Parathyroid adenoma (tissue), 2 donors: Measurements from ENCODE around the gene MBNL1.

ENCODE experiments used
- H2AFZ ChIP-seq: fragments of 300-600 bp; sonication (generic); one replicate; pipeline ENCODE4 v1.7.0; 2017; ENCODE audit warnings: antibody characterized with exemption, mild to moderate bottlenecking
- H3K27ac ChIP-seq: fragments of 300-600 bp; sonication (generic); one replicate; pipeline ENCODE4 v1.7.0; 2017
- H3K27me3 ChIP-seq: fragments of 300-600 bp; sonication (generic); one replicate; pipeline ENCODE4 v1.7.0; 2017; ENCODE audit warnings: low read length; ENCODE audit not compliant: control insufficient read depth, insufficient read depth
- H3K36me3 ChIP-seq: fragments of 300-600 bp; sonication (generic); one replicate; pipeline ENCODE4 v1.7.0; 2017; ENCODE audit warnings: low read length; ENCODE audit not compliant: control insufficient read depth, insufficient read depth
- H3K4me1 ChIP-seq: fragments of 300-600 bp; sonication (generic); one replicate; pipeline ENCODE4 v1.7.0; 2017; ENCODE audit warnings: control low read depth
- H3K4me2 ChIP-seq: fragments of 300-600 bp; sonication (generic); one replicate; pipeline ENCODE4 v1.7.0; 2017; ENCODE audit warnings: low read length
- H3K4me3 ChIP-seq: fragments of 300-600 bp; sonication (generic); one replicate; pipeline ENCODE4 v1.7.0; 2017; ENCODE audit warnings: low read depth, low read length
- H3K79me2 ChIP-seq: fragments of 300-600 bp; sonication (generic); one replicate; pipeline ENCODE4 v1.7.0; 2017; ENCODE audit warnings: control low read depth
- H3K9ac ChIP-seq: fragments of 300-600 bp; sonication (generic); one replicate; pipeline ENCODE4 v1.7.0; 2017; ENCODE audit warnings: mild to moderate bottlenecking
- H3K9me3 ChIP-seq: fragments of 300-600 bp; sonication (generic); one replicate; pipeline ENCODE4 v1.7.0; 2017; ENCODE audit warnings: low read length; ENCODE audit not compliant: control insufficient read depth
- TF ChIP-seq, protein P1 (sequence below): fragments of 300-600 bp; sonication (generic); IDR thresholded peaks from one replicate; pipeline ENCODE4 v1.7.0; 2017; ENCODE audit warnings: antibody characterized with exemption, mild to moderate bottlenecking
- donor health status: primary hyperparathyroidism.

Gene MBNL1

DNA sequence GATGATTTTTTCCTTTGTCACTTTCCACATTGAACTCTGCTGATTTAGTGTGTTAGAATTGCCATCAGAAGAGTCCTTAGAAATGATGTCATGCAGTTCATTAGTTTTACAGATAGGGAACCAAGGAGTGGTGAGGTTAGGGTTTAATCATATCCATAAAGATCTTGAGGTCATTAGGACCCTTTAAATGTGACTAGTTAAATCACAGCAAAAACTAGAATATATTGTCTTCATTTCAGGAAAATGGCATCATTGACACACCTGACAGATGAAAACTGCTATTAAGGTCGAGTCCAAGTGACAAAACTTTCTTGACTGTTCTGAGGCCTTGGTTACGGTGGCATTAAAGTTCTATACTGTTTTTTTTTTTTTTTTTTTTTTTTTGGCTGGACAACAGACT lies 50.5 kb downstream of the MBNL1 start:
- no peak overlapping the region for H3K4me3 ChIP-seq
- TF ChIP-seq, protein P1, sequence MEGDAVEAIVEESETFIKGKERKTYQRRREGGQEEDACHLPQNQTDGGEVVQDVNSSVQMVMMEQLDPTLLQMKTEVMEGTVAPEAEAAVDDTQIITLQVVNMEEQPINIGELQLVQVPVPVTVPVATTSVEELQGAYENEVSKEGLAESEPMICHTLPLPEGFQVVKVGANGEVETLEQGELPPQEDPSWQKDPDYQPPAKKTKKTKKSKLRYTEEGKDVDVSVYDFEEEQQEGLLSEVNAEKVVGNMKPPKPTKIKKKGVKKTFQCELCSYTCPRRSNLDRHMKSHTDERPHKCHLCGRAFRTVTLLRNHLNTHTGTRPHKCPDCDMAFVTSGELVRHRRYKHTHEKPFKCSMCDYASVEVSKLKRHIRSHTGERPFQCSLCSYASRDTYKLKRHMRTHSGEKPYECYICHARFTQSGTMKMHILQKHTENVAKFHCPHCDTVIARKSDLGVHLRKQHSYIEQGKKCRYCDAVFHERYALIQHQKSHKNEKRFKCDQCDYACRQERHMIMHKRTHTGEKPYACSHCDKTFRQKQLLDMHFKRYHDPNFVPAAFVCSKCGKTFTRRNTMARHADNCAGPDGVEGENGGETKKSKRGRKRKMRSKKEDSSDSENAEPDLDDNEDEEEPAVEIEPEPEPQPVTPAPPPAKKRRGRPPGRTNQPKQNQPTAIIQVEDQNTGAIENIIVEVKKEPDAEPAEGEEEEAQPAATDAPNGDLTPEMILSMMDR = no peak
- H3K27ac ChIP-seq = no peak overlapping the region
- peaks cover 7% of the 10 kb centered on the region for H3K79me2 ChIP-seq
- no peaks in the 10 kb centered on the region for H3K4me1 ChIP-seq
- no peaks in the 10 kb centered on the region for H3K27me3 ChIP-seq
- H3K9ac ChIP-seq = no peak overlapping the region
- H3K36me3 ChIP-seq = no peaks in the 10 kb centered on the region
- H3K4me2 ChIP-seq = no peak overlapping the region
- H3K9me3 ChIP-seq = no peaks in the 10 kb centered on the region
- no peak overlapping the region for H2AFZ ChIP-seq

DNA sequence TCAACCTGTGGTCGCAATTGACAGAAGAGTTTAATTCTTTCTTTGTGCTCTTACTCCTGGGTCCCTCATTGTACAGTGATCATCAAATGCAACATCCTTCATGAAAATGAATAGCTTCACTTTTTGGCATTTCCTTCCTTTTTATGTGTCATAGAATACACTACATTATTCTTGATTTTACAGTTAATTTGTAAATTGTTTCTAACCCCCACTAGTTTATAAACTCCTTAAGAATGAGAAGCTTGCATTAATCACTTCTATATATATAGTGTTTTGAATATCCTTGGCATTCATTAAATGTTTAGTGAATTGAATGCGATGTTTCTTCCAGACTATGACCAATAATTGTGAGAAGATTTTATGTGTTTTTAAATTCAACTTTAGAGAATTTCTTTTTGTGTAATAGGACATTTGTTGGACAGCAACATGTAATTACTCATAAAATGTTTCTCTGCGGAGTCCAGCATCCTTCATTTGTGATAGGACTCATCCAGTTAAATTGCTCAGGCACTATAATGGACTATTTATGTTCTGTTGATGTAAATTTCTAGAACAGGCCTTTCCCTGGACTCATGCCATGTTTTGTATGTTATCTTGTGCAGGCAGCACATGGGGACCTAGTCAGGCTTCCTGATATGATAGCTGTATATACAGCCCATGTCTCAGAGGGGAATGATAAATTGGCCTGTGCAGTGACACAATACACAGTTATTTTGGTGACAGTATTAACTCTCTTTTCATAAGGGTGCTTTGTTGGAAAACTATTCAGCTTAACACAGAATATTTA lies 51.3 kb downstream of the MBNL1 start:
- no peaks in the 10 kb centered on the region for H3K9me3 ChIP-seq
- H3K27ac ChIP-seq = no peak overlapping the region
- H3K36me3 ChIP-seq = no peaks in the 10 kb centered on the region
- H3K9ac ChIP-seq = no peak overlapping the region
- TF ChIP-seq, protein P1 = no peak
- H3K79me2 ChIP-seq = peaks cover 7% of the 10 kb centered on the region
- H2AFZ ChIP-seq = no peak overlapping the region
- H3K4me3 ChIP-seq = no peak overlapping the region
- no peaks in the 10 kb centered on the region for H3K27me3 ChIP-seq
- no peak overlapping the region for H3K4me2 ChIP-seq
- no peaks in the 10 kb centered on the region for H3K4me1 ChIP-seq

DNA sequence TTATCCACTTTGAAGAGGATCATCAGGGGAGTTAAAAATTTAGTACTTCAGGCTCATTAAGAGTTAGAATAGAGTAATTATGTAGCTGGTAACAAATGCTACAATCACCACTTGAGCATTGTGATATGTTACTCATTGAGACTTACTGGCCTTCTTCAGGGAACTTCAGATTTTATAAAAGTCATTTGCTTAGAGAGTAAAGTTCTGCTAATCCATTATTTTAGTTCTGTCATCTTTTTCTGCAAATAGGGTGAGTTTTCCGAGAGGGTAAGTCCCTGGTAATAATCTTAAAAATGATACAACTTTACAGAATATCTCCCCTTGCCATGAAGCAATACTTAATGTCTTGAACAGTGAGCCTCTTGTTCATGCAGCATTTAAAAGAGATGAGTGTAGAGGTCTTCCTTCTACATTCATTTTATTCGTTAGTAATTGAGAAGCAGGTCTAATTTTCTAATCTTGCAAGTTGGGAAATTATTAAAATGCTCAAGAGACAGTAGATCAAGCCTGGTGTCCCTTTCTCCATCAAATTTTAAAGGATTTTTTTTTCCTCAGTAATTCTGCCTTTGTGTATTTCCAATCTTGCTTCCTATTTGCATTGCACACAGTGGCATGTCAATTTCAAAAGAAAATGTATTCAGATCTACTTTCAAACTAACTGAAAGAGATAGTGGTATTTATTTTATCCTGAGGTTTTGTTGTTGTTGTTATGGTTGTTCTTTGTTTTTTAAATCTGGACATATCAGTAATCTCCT lies 52.6 kb downstream of the MBNL1 start:
- H3K4me3 ChIP-seq = no peak overlapping the region
- no peaks in the 10 kb centered on the region for H3K9me3 ChIP-seq
- H3K9ac ChIP-seq = no peak overlapping the region
- H2AFZ ChIP-seq = no peak overlapping the region
- H3K4me2 ChIP-seq = no peak overlapping the region
- no peaks in the 10 kb centered on the region for H3K27me3 ChIP-seq
- H3K79me2 ChIP-seq = peaks cover 13% of the 10 kb centered on the region
- no peaks in the 10 kb centered on the region for H3K4me1 ChIP-seq
- H3K27ac ChIP-seq = no peak overlapping the region
- TF ChIP-seq, protein P1 = no peak
- H3K36me3 ChIP-seq = no peaks in the 10 kb centered on the region

DNA sequence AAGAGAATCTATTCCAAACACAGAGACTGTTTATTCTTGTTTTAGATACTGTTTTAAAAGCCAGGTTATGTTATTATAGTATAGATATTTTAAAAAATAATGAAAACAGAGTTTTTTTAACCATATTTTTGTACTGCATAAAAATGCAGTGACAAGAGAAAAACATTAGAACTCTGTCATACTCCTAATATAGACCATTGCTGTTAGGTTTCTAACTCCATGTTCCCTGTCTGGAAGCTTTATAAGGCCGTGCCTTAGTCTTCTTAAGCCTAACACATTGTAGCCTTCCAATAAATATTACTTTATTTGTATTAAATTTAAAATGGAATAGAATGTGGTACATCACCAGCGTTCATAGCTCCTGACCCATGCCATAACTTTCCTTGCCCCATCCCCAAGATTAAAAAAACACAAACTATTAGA lies 53.2 kb downstream of the MBNL1 start:
- H3K4me3 ChIP-seq = no peak overlapping the region
- H3K9ac ChIP-seq = no peak overlapping the region
- TF ChIP-seq, protein P1 = no peak
- H3K36me3 ChIP-seq = no peaks in the 10 kb centered on the region
- no peak overlapping the region for H2AFZ ChIP-seq
- no peaks in the 10 kb centered on the region for H3K27me3 ChIP-seq
- H3K4me1 ChIP-seq = no peaks in the 10 kb centered on the region
- peaks cover 15% of the 10 kb centered on the region for H3K79me2 ChIP-seq
- H3K27ac ChIP-seq = no peak overlapping the region
- H3K4me2 ChIP-seq = no peak overlapping the region
- H3K9me3 ChIP-seq = no peaks in the 10 kb centered on the region
